MM.1S (cell line): ENCODE results near the gene RHOT1.
"Not testable (repeated sequence)": the region's sequence is repeated elsewhere in the genome, so short reads cannot be mapped to it uniquely, and the experiment has no call there.

ENCODE experiments used
- EZH2 ChIP-seq: fragments of 300-600 bp; sonication (generic); optimal IDR thresholded peaks from 2 replicates; pipeline ENCODE3; 2017; ENCODE audit warnings: low read depth, mild to moderate bottlenecking, antibody characterized with exemption, low read length, mixed read lengths
- TF ChIP-seq, protein P1 (sequence below): fragments of 300-600 bp; sonication (generic); IDR thresholded peaks from 2 replicates; pipeline ENCODE4 v1.5.1; 2016; ENCODE audit warnings: antibody characterized with exemption, low read length, mixed read lengths

DNA sequence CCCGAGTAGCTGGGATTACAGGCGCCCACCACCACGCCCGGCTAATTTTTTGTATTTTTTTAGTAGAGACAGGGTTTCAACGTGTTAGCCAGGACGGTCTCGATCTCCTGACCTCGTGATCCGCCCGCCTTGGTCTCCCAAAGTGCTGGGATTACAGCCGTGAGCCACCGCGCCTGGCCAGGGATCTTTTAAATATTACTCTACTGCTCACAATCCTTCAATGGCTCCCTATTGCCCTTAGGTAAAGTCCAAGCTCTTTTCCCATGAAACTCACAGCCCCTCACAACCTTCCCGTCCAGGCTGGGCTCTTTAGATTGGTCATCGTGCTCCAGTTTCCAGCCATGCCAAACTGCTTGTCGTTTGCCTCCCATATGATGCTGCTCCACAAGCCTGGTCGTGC lies 121.2 kb downstream of the RHOT1 start:
- TF ChIP-seq, protein P1, sequence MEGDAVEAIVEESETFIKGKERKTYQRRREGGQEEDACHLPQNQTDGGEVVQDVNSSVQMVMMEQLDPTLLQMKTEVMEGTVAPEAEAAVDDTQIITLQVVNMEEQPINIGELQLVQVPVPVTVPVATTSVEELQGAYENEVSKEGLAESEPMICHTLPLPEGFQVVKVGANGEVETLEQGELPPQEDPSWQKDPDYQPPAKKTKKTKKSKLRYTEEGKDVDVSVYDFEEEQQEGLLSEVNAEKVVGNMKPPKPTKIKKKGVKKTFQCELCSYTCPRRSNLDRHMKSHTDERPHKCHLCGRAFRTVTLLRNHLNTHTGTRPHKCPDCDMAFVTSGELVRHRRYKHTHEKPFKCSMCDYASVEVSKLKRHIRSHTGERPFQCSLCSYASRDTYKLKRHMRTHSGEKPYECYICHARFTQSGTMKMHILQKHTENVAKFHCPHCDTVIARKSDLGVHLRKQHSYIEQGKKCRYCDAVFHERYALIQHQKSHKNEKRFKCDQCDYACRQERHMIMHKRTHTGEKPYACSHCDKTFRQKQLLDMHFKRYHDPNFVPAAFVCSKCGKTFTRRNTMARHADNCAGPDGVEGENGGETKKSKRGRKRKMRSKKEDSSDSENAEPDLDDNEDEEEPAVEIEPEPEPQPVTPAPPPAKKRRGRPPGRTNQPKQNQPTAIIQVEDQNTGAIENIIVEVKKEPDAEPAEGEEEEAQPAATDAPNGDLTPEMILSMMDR: not testable (repeated sequence)
- TF ChIP-seq EZH2: not testable (repeated sequence)
